SHP77 treated with DMSO at 0.1 percent for 48 hours (cell line): ENCODE measurements around the gene RNF166.
A peak's percentile ranks its signal among the peaks of the same experiment; 100 is the strongest.

Source experiments
- DNase-seq: peaks from one replicate; lab custom pipeline; 2025; lab: John Stamatoyannopoulos, UW

Gene RNF166

GRCh38 chr16:88652762-88653063 is 53.5 kb downstream of the RNF166 start:
- no peak for DNase-seq

- DNase-seq, result no peak
Measured at GRCh38 chr16:88651989-88652761, 54.0 kb downstream of the RNF166 start.

GRCh38 chr16:88651276-88651988 is 54.8 kb downstream of the RNF166 start:
- DNase-seq, result peak; percentile 23

- DNase-seq, result no peak
Measured at GRCh38 chr16:88650749-88651275, 55.4 kb downstream of the RNF166 start, which contains the start of gene CYBA. Gene CYBA (minus strand): TSS chr16:88651053. CDS start chr16:88651013, 40 bp downstream.

- DNase-seq, result no peak
Measured at GRCh38 chr16:88649924-88650748, 56.1 kb downstream of the RNF166 start.

- peak; percentile 88 for DNase-seq
Measured at GRCh38 chr16:88649195-88649923, 56.8 kb downstream of the RNF166 start.

- DNase-seq, result no peak
Measured at GRCh38 chr16:88647178-88648070, 58.8 kb downstream of the RNF166 start.
